ENCODE measurements around the gene GARRE1. TPM values are rescaled to one million over a fixed set of nuclear protein-coding genes. Genes with fewer than 3 reads are reported as not detected.

The GARRE1 gene
- total and polyA plus RNA-seq, 2 donors (not counting 3 experiments of a cell fraction or from before 2014, with no cell fraction given) = 39.2 to 46.8 TPM

DNA sequence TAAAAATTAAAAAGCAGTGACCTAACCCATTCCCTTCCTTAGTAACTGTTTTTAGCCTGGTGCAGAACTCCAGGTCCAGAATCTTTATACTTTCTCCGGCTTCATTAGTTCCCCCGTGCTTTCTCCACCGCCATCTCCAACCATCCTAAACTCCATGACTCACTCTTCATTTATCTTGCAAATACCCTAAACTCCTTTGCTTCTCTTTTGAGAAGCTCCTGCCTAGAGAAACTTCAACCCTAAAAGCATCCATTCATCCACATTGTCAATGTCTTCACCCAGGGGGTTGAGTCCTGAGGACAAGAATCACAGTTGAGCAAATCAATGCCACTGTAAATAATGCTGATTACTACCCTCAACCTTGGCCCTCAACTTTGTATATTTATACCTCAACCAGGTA, 17.1 kb upstream of the GARRE1 start:
- Histone ChIP-seq H3K9me3 (replicated peaks; ENCODE audit: control insufficient read depth, insufficient read depth, low read length) (no peaks in the 10 kb centered on the region), H3K27ac (ENCODE audit: insufficient read depth, low read depth, low read length) (no peak overlapping the region), H3K4me2 (ENCODE audit: insufficient read depth, low read length) (no peak overlapping the region), H3K27me3 (ENCODE audit: control insufficient read depth in 2 of 2, insufficient read depth in 2 of 2, low read length in 2 of 2) (no peaks in the 10 kb centered on the region), H3K36me3 (ENCODE audit: control insufficient read depth in 2 of 2, extremely low read depth in 1 of 2, insufficient read depth in 2 of 2, low read length in 2 of 2) (no peaks in the 10 kb centered on the region), H3K4me1 (ENCODE audit: control insufficient read depth, extremely low read depth, insufficient read depth, low read length) (peaks cover 11% of the 10 kb centered on the region), H3K9ac (replicated peaks; ENCODE audit: extremely low read depth, insufficient read depth, low read length) (no peak overlapping the region), H3K79me2 (ENCODE audit: control insufficient read depth, insufficient read depth, low read length) (no peaks in the 10 kb centered on the region), H3K9me1 (replicated peaks; ENCODE audit: control insufficient read depth, extremely low read depth, insufficient read depth, low read length) (no peaks in the 10 kb centered on the region), H3K4me3 (replicated peaks in 1 of 3; ENCODE audit: insufficient read depth in 1 of 3, low read depth in 1 of 3, low read length in 3 of 3) (no peak overlapping the region), H2AFZ (ENCODE audit: low read depth, low read length) (no peak overlapping the region), H4K20me1 (replicated peaks; ENCODE audit: control insufficient read depth, extremely low read depth, insufficient read depth, low read length) (no peaks in the 10 kb centered on the region)
- dilution Hi-C loops (cut with MboI; ENCODE audit: extremely low pct_ligation_motif_present, low sequenced_read_pairs) = no loop called here
- ChIA-PET CTCF (interaction anchor here (0.7 to 1.0 kb wide), 3 partner anchors 11 to 109 kb away, joined by 3 read pairs; no protein-coding TSS in a partner anchor), POLR2A (no interaction called here)
- no peak for FAIRE-seq
- no TSS peak for BruUV-seq (replicated peaks)
- no peak for DNase-seq (ENCODE audit: low read depth, low spot score)
- intact Hi-C loops (cut with micrococcal nuclease) = no loop called here
- TF ChIP-seq POLR2AphosphoS5 (IDR thresholded peaks at IDR 0.05; ENCODE audit: insufficient read depth, low read depth, low read length) (no peak), GATA2 (IDR thresholded peaks at IDR 0.05; ENCODE audit: insufficient read depth, insufficient read length, low read depth, low read length) (no peak), POLR2A (IDR thresholded peaks at IDR 0.05; ENCODE audit: low read depth, low read length) (no peak), MYC (IDR thresholded peaks at IDR 0.05; ENCODE audit: low read depth, low read length) (no peak), EZH2 (IDR thresholded peaks at IDR 0.05; ENCODE audit: borderline replicate concordance, low read depth, low read length, severe bottlenecking) (no peak), JUN (IDR thresholded peaks at IDR 0.05; ENCODE audit: borderline replicate concordance, insufficient read depth, insufficient read length, low read depth) (no peak), FOS (IDR thresholded peaks at IDR 0.05; ENCODE audit: borderline replicate concordance, insufficient read depth, low read length) (no peak)
- TF ChIP-seq, protein P1, sequence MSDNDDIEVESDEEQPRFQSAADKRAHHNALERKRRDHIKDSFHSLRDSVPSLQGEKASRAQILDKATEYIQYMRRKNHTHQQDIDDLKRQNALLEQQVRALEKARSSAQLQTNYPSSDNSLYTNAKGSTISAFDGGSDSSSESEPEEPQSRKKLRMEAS (IDR thresholded peaks at IDR 0.05; ENCODE audit: insufficient read depth, insufficient read length) = no peak
- TF ChIP-seq, protein P2, sequence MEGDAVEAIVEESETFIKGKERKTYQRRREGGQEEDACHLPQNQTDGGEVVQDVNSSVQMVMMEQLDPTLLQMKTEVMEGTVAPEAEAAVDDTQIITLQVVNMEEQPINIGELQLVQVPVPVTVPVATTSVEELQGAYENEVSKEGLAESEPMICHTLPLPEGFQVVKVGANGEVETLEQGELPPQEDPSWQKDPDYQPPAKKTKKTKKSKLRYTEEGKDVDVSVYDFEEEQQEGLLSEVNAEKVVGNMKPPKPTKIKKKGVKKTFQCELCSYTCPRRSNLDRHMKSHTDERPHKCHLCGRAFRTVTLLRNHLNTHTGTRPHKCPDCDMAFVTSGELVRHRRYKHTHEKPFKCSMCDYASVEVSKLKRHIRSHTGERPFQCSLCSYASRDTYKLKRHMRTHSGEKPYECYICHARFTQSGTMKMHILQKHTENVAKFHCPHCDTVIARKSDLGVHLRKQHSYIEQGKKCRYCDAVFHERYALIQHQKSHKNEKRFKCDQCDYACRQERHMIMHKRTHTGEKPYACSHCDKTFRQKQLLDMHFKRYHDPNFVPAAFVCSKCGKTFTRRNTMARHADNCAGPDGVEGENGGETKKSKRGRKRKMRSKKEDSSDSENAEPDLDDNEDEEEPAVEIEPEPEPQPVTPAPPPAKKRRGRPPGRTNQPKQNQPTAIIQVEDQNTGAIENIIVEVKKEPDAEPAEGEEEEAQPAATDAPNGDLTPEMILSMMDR (IDR thresholded peaks at IDR 0.05; ENCODE audit: extremely low read depth in 1 of 2, insufficient read depth in 1 of 2, low read depth in 1 of 2, low read length in 2 of 2) = no peak
